Dermis blood vessel endothelial cell (primary cell): ENCODE data around the gene IGSF21. TPM values are rescaled to one million over a fixed set of nuclear protein-coding genes. Genes with fewer than 3 reads are reported as not detected.
A peak's percentile ranks its signal among the peaks of the same experiment; 100 is the strongest.

ENCODE experiments used
- DNase-seq: peaks from one replicate; pipeline ENCODE4 v3.0.0; 2010
- total RNA-seq: library from RNA; depleted of rRNA; stranded (reverse); fragments of >200 nt; gene quantifications from 2 replicates; pipeline ENCODE4 v1.2.3, GENCODE V29; 2014

The IGSF21 gene
- total RNA-seq, 1 donor from 2014 or later: not detected

DNA sequence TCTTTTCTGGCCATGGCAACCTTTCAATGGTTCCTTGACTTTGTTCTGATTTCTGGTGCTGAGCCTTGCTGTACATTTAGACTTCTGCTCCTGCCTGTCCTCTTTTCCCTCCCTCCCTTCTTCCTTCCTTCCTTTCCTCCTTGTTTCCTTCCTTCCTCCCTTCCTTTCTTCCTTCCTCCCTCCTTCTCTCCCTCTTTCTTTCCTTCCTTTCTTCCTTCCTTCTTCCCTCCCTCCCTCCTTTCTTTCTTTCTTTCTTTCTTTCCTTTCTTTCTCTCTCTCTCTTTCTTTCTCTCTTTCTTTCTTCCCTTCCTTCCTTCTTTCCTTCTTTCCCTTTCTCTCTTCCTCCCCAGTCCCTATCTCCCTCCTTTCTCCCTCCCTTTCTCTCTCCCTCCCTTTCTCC is 10.4 kb upstream of the IGSF21 start:
- no peak for DNase-seq

DNA sequence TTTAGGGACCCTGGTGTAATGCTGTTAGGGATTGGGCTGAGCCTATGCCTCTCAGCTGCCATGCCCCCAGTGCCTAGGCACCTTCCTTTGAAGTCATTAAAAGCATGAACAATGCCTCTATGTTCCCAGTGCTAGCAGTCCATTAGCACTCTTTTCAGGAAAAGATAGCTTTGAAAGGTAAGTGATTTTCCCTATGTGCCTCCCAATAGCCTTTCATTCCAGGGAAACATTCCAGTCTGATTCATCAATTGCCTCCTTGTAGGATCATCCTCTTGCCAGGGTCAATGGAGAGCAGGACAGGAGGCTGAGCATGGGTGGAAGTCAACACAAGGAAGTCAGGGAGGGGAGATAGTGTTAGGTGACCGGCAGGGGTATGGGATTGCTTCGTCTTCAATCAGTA is 8.6 kb upstream of the IGSF21 start:
- DNase-seq: no peak

DNA sequence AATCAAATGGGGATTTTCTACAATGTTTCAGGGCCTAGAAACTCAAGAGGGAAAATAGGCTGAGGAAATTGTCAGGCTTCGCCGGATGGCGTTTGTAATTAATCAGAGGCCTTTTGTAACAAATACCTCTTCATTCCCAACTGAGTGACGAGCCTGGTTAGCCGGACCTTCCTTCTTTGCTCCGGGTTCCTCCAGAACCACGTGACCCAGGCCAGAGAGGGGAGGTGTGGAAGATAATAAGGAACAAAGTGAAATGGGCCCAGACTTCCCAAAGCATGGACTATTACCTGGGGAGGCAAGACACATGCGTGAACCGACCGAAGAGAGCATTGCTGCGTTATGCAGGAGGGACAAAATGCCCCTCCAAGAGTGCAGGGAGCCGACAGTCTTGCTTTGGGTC is 7.5 kb upstream of the IGSF21 start:
- no peak for DNase-seq

DNA sequence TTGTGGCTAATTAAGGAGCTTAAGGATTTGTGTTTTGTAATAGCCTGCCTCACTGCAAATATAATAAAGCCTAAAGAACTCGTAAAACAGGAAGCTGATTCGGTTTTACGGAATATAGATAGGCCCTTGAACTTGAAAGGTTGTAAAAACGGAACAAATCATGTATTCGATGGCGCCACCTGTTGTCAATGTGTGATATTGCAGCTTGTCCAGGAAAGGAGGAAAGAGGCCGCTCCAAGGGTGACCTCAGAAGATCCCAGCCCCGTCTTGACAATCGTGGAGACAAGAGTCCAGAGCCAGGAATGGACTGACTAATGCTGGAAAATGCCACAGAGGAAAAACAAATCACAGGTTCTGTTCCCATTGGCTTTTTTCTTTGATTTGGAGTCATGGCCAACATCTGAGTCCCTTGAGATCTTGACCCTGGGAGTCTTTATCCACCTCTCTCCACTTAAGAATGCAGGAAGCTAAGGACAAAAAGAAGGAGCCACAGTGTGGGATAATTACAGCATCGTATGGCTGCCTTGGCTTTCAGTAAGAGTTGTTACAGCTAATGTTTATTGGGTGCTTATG is 7.0 kb upstream of the IGSF21 start:
- DNase-seq: peak; percentile 64

DNA sequence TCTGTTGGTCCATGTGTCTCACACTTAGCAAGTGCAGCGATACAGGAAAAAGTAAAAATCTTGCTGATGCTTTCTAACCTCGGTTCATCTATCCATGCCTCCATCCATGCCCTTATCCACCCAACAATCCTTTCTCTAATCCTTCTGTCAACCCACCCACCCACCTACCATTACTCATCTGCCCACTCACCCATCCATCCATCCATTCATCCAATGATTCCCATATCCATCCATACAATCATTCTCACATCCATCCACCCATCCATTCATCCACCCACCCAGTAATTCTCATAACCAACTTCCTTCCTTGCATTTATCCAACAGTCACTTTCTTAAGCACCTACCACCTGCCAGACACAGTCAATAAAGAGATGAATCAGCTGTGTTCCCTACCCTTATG is 6.1 kb upstream of the IGSF21 start:
- DNase-seq: no peak

DNA sequence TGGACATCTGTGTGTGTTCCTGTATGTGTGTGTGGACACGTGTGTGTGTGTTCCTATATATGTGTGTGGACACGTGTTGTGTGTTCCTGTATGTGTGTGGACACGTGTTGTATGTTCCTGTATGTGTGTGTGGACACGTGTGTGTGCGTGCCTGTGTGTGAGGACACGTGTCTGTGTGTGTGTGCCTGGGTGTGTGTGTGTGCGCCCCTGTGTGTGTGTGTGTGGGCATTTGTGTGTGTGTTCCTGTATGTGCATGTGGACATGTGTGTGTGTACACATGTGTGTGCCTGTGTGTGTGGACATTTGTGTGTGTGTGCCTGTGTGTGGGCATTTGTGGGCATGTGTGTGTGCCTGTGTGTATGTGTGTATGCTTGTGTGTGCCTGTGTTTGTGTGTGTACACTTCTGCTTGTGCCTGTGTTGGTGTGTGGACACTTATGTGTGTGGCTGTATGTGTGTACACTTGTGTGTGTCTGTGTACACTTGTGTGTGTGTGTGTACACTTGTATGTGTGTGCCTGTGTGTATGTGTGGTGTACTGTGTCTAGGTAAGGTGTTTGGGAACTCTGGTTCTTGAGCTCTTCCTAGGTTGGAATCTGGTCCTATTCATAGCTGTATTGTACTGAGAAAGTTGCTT is 3.7 kb upstream of the IGSF21 start:
- DNase-seq: no peak

DNA sequence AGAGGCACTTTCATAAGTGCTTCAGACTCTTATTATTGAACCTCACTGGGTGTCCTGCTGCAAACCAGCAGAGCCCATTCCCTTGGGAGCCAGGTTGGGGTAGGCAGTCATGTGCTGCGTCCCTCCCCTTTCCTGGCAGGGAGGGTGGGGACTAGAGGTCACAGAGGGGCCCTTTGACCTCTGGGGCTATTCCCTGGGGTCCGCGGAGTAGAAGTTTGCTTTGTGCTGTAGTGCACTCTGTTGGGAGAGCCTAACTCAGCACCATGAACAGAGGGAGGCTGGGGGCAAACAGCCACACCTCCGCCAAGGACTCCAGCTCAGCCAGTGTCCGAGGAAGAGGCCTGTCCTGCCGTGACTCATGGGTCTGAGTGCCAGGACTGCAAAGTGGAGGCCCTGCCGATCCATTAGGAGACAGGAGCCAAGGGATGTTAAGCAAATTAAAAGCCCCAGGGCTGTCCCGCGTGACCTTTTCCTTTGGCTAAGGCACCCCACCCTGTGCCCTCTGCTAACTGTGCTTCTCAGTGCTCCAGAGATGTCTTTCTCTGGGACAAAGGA is 3.0 kb upstream of the IGSF21 start:
- DNase-seq: no peak

DNA sequence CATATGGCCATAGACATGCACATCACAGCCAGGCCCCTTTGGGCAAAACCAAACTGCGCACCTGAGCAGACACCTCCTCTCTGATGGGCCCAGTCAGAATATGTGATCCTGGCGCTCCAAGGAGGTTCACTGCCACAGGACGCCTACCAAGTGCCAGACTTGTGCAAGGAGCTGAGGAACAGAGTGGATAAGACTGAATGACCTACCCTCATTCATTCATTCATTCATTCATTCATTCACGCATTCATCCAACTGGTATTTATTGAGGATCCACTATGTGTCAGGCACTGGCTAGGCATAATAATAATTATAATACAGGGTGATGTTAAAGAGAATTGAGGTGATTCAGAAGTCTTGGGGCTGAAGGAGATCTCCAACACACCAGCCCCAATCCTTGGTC is 2.4 kb upstream of the IGSF21 start:
- no peak for DNase-seq

DNA sequence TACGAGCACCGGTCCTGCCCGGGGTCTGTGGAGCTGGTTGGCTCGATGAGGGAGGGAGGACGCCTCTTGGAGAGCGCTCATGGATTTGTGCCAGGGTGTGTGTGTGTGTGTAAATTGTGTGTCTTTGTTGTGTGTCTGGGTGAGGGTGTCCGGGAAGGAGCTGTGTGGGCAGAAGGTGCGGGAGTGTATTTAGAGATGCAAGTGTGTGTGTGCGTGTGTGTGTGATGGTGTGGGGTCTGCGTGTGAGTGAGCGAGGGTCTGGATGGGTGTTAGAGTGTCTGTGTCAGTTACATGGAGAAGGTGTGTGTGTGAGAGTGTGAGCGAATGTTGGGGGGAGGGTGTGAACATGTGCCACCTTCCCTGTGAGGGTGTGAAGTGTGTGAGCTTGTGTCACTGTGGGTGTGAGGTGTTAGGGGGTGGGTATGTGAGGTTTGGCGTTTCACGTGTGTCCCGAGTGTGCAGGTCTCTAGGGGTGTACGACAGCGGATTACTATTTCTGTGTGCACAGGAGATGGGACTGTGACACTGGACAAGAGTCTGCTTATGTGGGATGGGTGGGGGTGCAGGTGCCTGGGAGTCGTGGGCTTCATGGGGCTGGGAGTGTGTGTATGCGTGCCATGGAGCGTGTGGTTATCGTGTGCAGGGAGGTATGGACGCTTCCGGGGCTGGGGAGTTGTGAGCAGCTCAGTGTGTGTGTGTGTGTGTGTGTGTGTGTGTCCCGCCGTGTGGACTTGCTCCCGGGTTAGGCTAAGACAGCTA is 880 bp downstream of the IGSF21 start:
- no peak for DNase-seq

DNA sequence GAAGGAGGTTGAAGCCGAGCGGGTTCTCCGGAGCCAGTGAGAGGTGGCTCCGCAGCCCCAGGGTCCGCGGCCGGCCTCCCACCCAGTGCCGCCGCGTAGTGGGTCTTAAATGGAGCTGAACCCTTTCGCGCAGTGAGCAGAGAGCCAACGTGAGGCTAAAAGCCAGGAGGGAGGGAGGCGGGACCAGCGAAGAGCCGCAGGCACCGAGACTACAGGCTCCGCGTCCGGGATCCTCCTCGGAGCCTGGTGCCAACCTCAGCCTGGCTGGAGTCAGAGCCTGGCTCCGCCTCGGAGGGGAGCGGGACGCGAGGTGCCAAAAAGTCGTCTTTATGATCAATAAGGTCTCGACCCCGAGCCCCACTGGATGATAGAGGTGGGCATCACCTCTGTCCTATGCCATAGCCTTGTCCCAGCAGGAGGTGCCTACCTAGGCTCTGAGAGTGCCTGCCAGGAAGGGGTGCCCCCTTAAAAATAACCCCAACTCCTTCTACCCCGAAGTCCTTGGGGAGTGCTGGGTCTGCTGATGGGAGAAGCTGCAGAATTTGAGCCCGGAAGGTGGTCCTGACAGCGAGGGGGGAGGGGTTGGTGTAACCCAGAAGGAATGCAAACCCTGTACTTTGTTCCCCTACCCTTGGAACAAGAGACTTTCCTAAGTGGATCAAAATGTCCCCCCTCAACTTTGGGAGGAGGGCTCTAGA is 1.6 kb downstream of the IGSF21 start:
- DNase-seq: no peak

DNA sequence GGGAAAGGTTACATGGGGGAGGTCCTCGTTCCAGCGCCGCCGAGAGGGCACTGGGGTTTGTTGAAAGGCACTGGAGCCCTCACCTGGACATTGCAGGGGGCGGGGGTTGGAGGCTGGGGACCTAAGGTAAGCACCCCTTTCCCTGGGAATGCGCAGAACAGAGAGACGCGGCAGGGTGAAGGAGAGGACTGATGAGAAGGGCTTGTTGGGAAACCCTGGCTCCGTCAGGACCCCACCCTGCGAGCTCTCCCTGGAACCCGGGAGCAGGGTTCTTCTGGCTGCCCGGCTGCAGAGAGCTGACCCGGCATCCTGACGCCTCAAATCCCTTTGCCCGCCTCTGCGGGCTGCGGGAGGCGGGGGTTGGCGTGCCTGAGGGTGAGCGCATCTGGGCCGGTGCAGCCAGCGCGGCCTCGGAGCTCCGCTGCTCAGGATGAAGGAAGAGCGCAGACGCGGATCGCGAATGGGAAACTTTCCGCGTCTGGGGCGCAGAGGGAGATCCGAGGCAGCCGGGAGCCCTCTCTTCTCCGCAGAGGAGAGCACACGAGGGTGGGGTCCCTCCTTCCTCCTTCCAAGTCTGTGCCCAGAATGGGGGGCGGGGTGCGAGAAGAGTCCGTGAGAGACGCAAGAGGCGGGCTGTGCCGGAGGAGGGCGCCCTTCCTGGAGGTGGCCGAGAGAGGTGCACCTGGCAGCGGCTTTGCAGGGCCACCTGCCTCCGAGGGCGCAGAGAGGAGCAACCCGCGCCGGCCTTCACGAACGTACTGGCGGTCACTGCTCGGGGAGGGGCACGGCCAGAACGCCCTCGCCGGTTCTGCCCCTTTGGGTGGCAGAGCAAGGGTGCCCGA is 2.4 kb downstream of the IGSF21 start:
- no peak for DNase-seq

DNA sequence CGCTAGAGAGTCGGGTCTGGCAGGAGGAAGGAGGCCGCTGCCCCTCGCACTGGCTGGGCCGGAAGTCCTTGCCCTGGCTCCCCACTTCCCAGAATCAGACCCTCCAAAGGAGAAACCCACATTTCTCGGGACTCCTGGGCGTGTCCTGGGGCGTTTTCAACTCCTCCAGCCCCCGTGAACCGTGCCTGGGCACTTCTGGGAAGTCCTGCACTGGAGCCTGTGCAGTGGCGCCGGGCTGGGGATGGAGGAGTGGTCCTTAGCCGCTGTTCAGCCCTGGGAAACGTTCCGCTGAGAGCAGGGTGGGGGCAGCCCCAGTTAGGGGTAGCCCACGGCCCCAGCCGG is 3.0 kb downstream of the IGSF21 start:
- DNase-seq: no peak

DNA sequence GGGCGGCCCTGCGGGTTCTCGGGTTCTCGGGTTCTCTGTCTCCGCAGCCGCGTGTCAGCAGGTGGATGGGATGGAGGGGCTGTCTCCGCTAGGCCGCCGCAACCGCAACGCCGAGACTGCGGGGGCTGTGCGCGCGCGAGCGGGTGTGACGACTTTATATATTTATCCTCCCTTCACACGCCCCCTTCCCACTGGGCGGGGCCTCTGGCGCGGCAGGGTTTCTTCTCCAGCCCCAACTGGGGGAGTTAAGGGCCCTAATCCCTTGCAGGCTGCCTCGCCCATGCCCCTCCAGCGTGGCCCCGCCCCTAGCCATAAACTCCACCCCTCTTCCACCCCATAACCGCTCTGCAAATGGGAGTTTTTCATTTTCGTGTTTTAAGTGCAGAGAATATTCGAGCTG is 3.4 kb downstream of the IGSF21 start:
- DNase-seq: no peak

DNA sequence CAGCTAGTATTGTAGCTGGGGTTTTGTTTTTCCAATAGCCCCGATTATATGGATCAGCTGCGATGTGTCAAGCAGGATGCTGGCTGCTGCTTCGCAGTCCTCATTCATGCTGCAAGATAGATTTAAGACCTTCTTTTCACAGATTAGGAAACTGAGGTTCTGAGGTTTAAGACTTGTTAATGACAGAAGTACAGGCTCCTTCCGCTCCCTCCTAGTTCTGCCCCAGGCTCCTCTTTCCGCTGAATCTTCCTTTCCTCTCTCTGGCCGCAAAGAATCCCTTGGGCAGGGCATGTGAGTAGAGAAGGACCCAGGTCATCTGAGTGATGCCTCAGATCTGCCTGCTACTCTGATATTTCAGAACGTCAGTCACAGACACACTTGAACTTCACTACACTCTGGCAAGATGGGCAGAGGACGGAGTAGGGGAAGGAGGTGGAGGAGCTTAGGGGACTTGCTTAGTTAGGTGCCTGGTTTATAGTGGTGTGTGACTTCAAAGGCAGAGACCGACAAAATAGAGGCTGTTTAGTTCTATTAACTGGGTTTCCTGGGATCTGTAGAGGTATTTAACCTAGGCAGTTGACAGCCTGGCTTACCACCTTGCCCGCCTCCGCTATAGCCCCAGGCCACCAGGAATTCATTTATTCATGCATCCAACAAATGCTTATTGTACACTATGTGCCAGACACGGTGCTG is 4.2 kb downstream of the IGSF21 start:
- DNase-seq: no peak

DNA sequence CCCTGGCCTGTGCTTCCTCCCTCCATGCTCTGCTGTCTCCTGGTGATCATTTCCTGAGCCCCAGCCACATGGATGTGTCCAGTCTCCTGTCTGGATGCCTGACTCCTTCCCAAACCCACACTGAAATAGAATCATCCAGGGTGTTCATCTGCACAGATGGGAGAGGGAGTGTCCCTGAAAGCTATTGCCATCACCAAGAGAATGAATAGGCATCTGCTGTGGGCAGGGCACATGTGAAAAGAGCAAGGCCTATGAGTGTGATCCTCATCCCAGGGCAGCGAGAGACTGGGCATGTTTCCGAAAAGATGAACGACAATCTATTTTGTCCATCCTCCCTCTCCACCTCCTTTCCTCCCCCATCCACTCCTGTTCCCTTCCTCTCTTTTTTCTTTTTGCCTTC is 5.0 kb downstream of the IGSF21 start:
- no peak for DNase-seq

DNA sequence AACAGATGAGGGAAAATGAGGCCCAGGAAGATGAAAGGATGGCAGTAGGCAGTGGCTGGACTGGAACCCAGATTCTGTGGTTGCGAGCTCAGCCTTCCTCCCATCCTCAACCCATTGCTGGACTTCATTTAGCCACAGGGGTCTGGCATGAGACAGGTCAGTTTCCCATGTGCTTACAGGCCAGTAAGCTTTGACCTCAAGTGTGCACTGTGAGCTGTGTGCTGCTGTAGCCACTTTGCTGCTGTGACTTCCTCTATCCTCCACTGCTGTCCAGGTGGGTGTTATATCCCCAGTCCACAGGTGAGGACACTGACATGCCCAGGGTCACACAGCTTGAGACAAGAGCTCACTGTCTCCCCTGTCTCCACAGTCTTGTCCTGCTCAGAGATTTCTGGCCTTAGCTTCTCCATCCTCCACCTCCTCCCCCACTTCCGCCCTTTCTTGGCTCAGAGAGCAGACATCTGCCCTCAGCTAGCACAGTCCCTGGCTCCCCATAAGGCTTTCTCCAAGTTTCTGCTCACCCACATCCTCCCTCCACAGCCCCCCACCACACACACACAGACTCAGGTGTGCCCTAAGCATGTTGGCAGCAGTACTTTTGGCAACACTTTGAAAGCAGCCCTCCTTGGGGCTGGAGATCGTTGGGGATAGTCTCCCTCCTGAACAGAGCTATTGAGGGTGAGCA is 7.3 kb downstream of the IGSF21 start:
- DNase-seq: no peak

DNA sequence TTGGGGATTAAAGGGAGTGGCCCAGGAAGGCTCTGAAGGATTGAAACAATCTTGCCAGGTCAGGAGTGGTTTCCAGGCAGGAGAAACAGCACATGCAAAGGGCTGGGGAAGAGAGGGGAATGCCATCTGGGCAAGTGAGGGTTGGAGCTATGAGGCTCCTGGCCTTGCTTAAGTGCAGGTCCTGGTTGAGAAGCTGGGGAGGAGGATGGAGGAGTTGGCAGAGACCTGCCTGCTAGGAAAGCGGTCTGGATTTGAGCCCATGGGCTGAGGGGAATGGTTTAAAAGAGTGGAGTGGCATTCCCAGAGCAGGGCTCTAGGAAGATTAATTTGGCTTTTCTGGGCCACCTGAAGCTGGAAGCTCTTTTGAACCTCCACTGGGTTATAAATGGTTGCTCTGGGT is 9.2 kb downstream of the IGSF21 start:
- no peak for DNase-seq

DNA sequence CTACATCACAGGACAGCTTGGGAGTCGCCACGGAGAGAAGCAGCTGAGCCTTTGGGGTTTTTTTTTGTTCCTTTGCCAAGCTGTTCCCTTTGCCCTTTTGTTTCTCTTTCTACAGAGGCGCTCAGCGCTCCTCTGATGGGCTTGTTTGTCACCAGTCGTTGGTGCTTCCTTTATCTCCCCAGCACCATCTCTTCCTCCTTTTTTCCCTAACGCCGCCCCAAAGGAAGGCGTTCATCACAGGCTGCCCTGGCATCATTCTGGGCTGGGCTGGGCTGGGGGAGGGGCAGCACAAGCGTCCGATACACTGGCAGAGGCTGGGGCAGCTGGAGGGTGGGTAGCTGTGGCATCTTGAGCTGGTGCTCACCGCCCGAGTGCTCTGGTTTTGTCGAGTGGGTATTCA is 10.5 kb downstream of the IGSF21 start:
- no peak for DNase-seq

DNA sequence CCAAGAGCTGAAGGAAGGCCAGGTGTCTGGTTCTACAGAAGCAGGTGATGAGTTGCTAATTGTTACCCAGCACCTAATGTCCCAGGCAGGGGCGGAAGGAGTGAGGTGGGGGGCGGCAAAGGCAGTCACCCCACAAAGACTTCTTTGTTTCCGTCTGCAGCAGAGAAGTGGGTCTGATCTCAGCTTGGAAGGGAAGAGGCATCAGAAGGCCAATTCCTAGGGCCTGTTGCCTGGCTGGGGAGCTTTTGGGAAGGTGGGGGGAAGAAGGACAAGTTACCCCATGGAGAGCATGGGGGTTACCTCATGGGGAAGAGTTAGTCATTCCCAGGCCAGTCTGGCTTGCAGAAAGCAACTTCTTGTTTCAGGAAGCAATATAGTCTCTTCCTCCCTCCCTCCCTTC is 10.9 kb downstream of the IGSF21 start:
- no peak for DNase-seq

DNA sequence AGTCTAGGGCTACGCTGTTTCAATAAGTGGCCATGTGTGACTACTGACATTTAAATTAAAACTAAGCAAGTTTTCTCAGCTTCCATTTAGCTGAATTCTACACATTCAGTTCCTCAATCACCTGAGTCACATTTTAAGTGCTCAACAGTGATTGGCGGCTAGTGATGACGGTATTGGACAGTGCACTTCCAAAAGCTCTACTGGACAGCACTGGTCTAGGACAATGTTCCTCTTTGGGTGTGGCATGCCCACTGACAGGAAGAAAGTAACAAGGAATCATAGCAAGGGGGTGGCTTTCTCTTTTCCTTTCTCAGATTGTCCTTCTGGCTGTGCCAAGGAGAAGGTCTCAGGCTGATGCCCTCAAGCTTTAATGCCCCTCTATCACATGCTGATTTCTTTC is 11.7 kb downstream of the IGSF21 start:
- no peak for DNase-seq

DNA sequence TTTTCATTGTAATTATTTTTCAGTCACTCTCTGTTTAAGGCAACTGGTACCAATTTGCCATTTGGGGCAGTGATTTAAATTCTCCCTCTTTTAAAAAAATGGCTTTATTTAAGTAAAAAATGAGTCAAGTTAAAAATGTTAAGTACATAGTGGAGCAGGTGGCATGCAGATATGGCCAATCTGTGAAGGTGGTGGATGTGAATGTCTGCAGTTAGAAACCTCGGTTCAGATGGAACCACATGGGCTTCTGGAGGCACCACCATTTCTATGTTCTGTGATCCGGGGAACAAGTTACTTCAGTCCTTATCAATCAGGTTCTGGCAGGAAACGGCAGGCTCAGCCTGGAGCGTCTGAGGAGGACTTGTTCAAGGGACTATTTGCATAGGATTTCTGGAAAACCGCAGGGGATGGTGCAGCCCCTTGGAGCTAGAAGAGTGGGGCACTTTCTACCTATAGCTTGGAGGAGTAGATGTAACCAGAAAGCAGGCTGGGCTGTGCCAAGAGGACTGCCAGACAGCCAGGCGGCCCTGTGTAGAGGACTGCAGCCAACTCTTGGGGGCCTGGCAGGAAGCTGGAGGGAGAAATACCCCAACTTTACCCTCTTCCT is 12.3 kb downstream of the IGSF21 start:
- no peak for DNase-seq
